ENCODE results near the gene ATOSA. TPM values are rescaled to one million over a fixed set of nuclear protein-coding genes. Genes with fewer than 3 reads are reported as not detected.

ATOSA gene
- total RNA-seq, 1 donor from 2014 or later, result 96.8 TPM

- no peaks in the 10 kb centered on the region for H3K27me3 Mint-ChIP-seq
- DNase-seq (no peak), ATAC-seq (ENCODE audit: low read depth) (no peak)
- no peaks in the 10 kb centered on the region for H3K36me3 Mint-ChIP-seq (ENCODE audit: low read depth)
- H3K27ac Mint-ChIP-seq, result peak overlapping the region; percentile 91
- TF ChIP-seq CTCF (IDR thresholded peaks at IDR 0.05), result no peak
- peaks cover 50% of the 10 kb centered on the region for H3K4me1 Mint-ChIP-seq
- intact Hi-C loops (cut with micrococcal nuclease), result loop anchor here (2.0 kb wide), 1 partner anchor 20 kb away; no protein-coding TSS in a partner anchor
- ChIA-PET POLR2A (interaction anchor here (1.0 to 3.0 kb wide), 4 partner anchors 28 to 479 kb away, joined by 4 to 37 read pairs (median 13); partner anchors contain the start of gene ATOSA), CTCF (interaction anchor here (0.6 to 1.6 kb wide), 5 partner anchors 11 to 821 kb away, joined by 3 to 6 read pairs (median 4); no protein-coding TSS in a partner anchor)
- H3K9me3 Mint-ChIP-seq, result no peaks in the 10 kb centered on the region
- no peak overlapping the region for H3K4me3 Mint-ChIP-seq
These were observed 31.7 kb upstream of the ATOSA start for GRCh38 chr15:52710708-52711389.

- H3K27me3 Mint-ChIP-seq, result no peaks in the 10 kb centered on the region
- peak overlapping the region; percentile 91 for H3K27ac Mint-ChIP-seq
- intact Hi-C loops (cut with micrococcal nuclease), result loop anchor here (2.0 kb wide), 1 partner anchor 21 kb away; no protein-coding TSS in a partner anchor
- H3K4me1 Mint-ChIP-seq, result peaks cover 51% of the 10 kb centered on the region
- ChIA-PET CTCF (interaction anchor here (0.6 to 2.0 kb wide), 8 partner anchors 10 to 820 kb away, joined by 3 to 6 read pairs (median 4); no protein-coding TSS in a partner anchor), POLR2A (interaction anchor here (0.5 to 3.0 kb wide), 6 partner anchors 10 to 478 kb away, joined by 3 to 37 read pairs (median 6); partner anchors contain the start of gene ATOSA)
- no peak for DNase-seq
- TF ChIP-seq CTCF (IDR thresholded peaks at IDR 0.05), result no peak
- no peaks in the 10 kb centered on the region for H3K36me3 Mint-ChIP-seq (ENCODE audit: low read depth)
- peak overlapping the region; percentile 3 for H3K4me3 Mint-ChIP-seq
- ATAC-seq (ENCODE audit: low read depth), result peak; percentile 43
- H3K9me3 Mint-ChIP-seq, result no peaks in the 10 kb centered on the region
These were observed 31.0 kb upstream of the ATOSA start for GRCh38 chr15:52710050-52710707.

- H3K4me3 Mint-ChIP-seq, result peak overlapping the region; percentile 88
- H3K4me1 Mint-ChIP-seq, result peaks cover 53% of the 10 kb centered on the region
- DNase-seq (peak; percentile 47), ATAC-seq (ENCODE audit: low read depth) (peak; percentile 99)
- no peak for TF ChIP-seq CTCF (IDR thresholded peaks at IDR 0.05)
- ChIA-PET CTCF (interaction anchor here (1.1 to 2.0 kb wide), 5 partner anchors 10 to 71 kb away, joined by 3 to 5 read pairs (median 4); no protein-coding TSS in a partner anchor), POLR2A (interaction anchor here (0.5 to 3.0 kb wide), 6 partner anchors 9 to 456 kb away, joined by 3 to 37 read pairs (median 6); partner anchors contain the start of gene ATOSA)
- intact Hi-C loops (cut with micrococcal nuclease), result loop anchor here (1.0 kb wide), 4 partner anchors 9 to 30 kb away; partner anchors contain the start of gene ATOSA
- peaks cover 3% of the 10 kb centered on the region for H3K36me3 Mint-ChIP-seq (ENCODE audit: low read depth)
- no peaks in the 10 kb centered on the region for H3K27me3 Mint-ChIP-seq
- H3K9me3 Mint-ChIP-seq, result no peaks in the 10 kb centered on the region
- H3K27ac Mint-ChIP-seq, result peak overlapping the region; percentile 91
These were observed 30.2 kb upstream of the ATOSA start for GRCh38 chr15:52709187-52709981.

- ChIA-PET POLR2A (no interaction called here), CTCF (no interaction called here)
- Mint-ChIP-seq H3K4me3 (no peak overlapping the region), H3K36me3 (ENCODE audit: low read depth) (peaks cover 5% of the 10 kb centered on the region), H3K4me1 (peaks cover 76% of the 10 kb centered on the region), H3K27ac (no peak overlapping the region), H3K9me3 (no peaks in the 10 kb centered on the region), H3K27me3 (no peaks in the 10 kb centered on the region)
- no peak for DNase-seq
- intact Hi-C loops (cut with micrococcal nuclease), result no loop called here
- no peak for ATAC-seq (ENCODE audit: low read depth)
- TF ChIP-seq CTCF (IDR thresholded peaks at IDR 0.05), result no peak
These were observed 26.9 kb upstream of the ATOSA start for GRCh38 chr15:52706091-52706490.
